ENCODE data around the gene PFKL.

DNA sequence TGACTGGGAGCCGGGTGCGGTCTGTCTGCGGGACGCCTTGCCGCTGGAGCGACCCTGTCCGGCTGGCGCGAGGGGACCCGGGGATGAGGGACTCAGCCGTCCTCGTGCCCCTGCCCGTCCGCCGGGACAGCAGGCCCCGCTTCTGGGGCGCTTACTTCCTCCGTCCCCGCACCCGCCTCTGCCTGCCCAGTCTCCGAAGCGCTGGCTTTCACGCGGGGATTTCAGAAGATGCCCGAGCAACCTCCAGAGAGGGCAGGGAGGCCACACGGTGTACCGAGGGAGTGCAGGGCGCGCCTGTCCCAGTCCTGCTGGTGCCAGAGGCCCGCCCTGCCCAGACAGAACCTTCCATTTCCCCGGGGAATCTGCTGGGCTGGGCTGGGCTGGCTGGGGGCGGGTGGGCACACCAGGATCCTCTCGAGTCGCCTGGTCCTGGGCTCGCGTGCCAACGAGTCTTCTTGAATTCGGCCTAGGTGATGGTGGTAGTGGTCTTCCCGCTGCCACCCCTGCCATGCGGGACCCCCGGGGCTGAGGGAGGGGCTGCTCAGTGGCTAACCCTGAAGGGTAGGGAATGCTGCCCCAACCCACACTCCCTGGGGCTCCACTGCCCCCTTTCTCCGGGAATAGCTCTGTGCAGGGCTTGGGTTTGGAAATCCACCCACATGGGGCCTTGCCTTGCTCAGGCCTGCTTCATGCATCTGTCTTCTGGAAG, 51.1 kb downstream of the PFKL start:
- TF ChIP-seq POLR2A (IDR thresholded peaks at IDR 0.05; ENCODE audit: extremely low read depth, insufficient read length), result no peak
- TF ChIP-seq, protein P1, sequence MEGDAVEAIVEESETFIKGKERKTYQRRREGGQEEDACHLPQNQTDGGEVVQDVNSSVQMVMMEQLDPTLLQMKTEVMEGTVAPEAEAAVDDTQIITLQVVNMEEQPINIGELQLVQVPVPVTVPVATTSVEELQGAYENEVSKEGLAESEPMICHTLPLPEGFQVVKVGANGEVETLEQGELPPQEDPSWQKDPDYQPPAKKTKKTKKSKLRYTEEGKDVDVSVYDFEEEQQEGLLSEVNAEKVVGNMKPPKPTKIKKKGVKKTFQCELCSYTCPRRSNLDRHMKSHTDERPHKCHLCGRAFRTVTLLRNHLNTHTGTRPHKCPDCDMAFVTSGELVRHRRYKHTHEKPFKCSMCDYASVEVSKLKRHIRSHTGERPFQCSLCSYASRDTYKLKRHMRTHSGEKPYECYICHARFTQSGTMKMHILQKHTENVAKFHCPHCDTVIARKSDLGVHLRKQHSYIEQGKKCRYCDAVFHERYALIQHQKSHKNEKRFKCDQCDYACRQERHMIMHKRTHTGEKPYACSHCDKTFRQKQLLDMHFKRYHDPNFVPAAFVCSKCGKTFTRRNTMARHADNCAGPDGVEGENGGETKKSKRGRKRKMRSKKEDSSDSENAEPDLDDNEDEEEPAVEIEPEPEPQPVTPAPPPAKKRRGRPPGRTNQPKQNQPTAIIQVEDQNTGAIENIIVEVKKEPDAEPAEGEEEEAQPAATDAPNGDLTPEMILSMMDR (IDR thresholded peaks at IDR 0.05; ENCODE audit: low read depth, low read length), result no peak

Data from NB4 (cell line).